ENCODE data around the gene BID.
"Not testable (repeated sequence)": the region's sequence is repeated elsewhere in the genome, so short reads cannot be mapped to it uniquely, and the experiment has no call there.

The BID gene

GRCh38 chr22:17767233-17768065, 6.8 kb downstream of the BID start:
- peak; percentile 67 for DNase-seq

DNA sequence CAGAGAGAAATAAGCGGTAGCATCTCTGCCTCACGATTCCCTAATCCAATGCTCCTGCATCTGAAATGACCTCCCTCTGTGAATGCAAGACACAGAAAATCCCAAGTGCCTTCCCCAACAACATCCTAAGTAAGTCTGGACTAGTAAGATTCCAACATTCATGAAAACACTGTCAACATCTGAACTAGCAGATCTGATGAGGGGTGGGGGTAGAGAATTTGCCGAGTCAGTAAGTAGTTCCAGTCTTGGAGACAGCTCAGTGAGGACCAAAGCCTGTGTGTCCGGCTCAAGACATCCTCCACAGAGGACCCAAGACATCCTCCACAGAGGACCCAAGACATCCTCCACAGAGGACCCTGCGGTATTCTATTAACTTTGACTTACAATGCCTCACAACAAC, 9.4 kb downstream of the BID start:
- DNase-seq = not testable (repeated sequence)

GRCh38 chr22:17764036-17764435, 10.2 kb downstream of the BID start:
- DNase-seq = no peak

- DNase-seq = not testable (repeated sequence)
Observed at GRCh38 chr22:17763442-17763841, 10.8 kb downstream of the BID start.

- no peak for DNase-seq
Observed at GRCh38 chr22:17761138-17761488, 13.2 kb downstream of the BID start.

- DNase-seq = no peak
Observed at GRCh38 chr22:17754233-17754925, 19.9 kb downstream of the BID start.

DNA sequence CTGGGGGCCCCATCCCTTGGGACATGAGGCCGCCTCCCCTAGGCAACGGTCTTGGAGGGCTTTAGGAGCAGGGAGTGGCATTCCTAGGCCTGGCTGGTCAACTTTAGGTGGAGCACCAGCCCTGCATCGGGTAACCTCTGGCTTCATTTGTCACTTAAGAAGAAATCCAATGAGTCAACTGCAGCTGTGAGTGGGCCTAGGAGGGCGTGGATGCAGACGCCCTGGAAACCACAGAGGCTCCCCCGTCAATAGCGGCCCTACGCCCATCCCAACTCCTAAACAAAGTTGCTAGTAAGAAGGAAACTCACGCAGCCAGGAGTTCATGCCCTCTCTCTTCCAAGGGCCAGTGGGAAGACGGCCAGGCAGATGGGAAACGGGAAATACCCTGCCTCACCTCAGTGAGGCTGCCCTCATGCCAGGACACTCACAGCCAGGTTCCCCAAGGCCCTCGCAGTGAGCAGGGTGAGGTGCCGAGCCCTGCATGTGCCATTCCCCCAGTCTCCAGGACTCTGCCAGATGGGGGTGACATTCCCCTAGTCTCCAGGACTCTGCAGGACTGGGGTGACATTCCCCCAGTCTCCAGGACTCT, 20.8 kb downstream of the BID start:
- no peak for DNase-seq

- no peak for DNase-seq
Observed at GRCh38 chr22:17751596-17751995, 22.7 kb downstream of the BID start.

GRCh38 chr22:17749605-17750395, 24.5 kb downstream of the BID start:
- no peak for DNase-seq

GRCh38 chr22:17748555-17749353, 25.5 kb downstream of the BID start:
- no peak for DNase-seq

- no peak for DNase-seq
Observed at GRCh38 chr22:17746916-17747315, 27.4 kb downstream of the BID start.

GRCh38 chr22:17744430-17744829, 29.8 kb downstream of the BID start:
- no peak for DNase-seq

DNA sequence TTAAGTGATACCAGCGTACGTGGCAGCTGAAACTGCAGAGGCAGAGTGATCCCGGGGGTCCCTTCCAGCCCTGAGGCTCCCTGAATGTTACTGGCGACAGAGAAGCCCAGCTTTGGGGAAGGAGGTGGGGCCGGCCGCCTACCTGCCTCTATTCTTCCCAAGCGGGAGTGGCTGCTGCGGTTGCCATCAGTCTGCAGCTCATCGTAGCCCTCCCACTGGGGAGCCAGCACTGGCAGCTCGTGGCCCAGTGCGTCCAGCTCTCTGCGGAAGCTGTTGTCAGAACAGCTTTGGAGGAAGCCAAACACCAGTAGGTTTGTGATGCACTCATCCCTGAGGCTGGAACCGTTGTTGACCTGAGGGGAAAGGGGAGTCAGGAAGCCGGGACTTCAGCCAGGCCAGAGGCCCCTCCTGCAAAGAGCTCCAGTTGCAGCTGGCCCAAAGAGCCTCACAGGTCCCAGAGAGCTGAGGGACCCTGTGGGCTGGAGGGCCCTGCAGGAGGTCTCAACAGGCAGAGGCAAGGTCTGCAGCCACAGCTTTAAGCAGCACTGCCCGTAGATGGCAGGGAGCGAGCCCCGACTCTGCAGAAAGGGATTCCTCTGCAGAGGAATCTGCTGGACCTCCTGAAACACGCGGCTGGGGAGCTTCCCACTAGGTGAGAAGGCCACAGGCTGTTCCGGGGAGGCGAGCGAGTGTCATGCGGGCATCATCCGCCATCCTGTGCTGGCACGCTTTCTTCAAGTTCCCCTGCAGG, 30.4 kb downstream of the BID start:
- DNase-seq = no peak

DNA sequence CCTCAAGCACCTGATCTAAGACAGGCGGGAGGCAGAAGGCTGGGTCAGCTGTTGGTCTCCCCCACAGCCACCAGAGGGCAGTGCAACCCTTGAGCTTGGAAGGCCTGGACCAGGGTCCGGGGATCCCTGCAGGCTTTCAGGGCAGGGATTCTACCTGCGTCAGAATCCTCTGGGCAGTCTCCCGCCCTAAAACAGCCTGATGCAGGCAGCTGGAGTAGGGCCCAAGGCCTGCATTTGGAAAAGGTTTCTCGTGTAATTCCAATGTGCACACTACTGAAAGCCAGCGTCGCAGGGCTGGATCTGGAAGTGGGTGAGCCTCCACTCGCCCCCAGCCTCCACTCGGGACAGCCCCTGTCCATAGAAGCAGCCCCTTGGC, 31.8 kb downstream of the BID start:
- peak; percentile 59 for DNase-seq

DNA sequence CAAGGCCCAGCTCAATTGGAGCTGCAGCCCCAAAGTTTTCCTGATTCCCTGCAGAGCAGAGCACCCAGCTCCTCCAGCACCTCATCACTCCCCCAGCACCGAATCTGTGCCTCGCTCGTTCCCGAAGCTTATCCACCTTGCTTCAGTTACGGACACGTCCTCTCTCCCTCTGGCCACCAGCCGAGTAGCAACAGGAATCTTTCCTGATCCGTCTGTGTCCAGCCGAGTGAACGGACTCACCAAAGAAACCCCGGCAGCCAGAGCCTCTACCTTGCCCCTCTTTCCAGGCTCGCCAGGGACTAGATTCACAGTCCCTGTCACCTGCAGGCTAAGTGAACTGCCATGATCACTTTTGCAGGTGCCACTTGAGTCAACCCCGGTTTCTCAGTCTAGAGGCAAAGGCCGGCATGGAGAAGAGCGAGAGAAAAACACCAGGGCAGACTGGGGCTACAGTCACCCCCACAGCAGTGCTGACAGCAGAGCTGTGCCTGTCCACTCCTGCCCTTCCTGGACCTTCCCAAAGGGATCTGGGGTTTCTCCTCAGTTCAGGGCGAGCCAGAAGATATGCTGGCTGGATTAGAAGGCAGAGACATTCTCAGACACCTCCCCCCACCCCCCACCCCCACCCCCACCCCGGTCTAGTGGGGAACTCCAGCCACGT, 32.3 kb downstream of the BID start:
- no peak for DNase-seq

DNA sequence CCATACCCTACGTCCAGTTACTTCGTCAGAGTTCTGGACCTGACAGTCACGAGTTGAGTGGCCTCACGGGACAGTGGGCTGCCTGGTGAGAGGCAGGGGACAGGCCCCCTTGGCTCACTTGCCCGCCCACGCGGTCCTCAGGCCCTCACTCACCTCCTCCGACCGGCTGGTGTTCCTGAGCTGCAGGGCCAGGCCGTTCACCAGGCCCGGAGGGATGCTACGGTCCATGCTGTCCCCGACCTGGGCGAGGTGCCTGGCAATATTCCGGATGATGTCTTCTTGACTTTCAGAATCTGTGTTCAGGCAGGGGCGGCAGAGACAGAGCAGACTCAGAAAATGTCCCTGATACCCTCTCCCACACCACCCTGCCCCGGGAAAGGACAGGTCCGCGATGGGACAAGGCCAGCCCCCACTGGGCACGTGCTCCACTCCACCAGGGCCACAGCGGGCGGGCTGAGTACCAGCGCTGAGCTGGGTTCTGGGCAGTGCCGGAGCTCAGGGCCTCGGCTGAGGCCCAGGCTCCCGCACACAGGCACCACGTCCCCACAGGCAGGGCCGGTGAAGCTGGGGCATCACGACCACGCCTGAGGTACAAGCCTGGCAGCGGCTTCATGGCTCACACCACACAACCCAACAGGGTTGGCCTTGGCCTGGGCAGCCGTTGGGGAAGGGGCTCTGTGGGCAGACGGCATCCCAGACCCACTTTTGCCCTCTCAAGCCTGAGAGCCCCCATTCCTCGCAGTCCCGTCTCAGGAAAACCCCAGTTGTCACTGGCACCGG, 34.9 kb downstream of the BID start:
- no peak for DNase-seq

GRCh38 chr22:17738386-17739128, 35.7 kb downstream of the BID start:
- no peak for DNase-seq

DNA sequence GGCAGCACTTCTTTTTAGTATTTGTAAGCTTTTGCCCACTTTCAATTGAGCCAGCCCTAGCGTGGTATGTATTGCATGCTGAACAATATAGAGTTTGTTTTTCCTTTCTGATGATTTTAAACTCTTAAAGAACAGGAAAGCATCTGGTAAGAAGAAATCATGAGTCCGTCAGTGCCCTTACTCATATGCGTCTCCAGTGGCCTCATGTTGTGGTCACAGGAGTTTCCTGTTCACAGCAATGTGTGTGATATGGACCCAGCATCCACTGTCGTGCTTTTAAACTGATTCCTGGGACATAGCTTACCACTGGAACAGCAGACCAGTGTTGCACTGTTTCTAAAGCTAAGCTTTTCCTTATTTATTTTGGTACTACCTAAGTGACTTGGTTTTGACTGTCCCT, 40.1 kb downstream of the BID start:
- no peak for DNase-seq

DNA sequence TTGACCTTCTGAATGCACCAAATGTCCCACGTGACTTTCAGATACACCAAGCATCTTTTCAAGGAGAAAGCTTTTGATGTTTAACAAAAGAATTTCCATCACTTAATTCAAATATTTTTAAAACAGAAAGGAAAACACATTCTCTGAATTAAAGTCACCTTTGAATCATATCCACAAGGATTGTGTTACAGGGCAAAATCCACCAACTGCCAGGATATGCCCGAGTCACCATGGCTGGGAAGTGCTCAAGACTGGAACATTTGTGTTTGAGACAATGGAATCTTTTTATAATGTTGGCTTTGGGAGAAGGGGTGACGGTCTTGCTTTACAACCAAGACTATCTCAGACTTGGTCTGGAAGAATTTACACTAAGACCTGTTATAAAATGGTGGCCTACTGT, 40.8 kb downstream of the BID start:
- DNase-seq = no peak

Data from stimulated activated naive CD4-positive, alpha-beta T cell treated with Interleukin-2 at 50 U/mL for 16 hours (primary cell).